Measurements from ENCODE around the gene HDGF. TPM values are rescaled to one million over a fixed set of nuclear protein-coding genes. Genes with fewer than 3 reads are reported as not detected.
A peak's percentile ranks its signal among the peaks of the same experiment; 100 is the strongest.

The HDGF gene
- total RNA-seq, 1 donor from 2014 or later: 176 TPM

- DNase-seq (ENCODE audit: low spot score in 2 of 2, unreplicated experiment in 2 of 2): no peak
- TF ChIP-seq, protein P1, sequence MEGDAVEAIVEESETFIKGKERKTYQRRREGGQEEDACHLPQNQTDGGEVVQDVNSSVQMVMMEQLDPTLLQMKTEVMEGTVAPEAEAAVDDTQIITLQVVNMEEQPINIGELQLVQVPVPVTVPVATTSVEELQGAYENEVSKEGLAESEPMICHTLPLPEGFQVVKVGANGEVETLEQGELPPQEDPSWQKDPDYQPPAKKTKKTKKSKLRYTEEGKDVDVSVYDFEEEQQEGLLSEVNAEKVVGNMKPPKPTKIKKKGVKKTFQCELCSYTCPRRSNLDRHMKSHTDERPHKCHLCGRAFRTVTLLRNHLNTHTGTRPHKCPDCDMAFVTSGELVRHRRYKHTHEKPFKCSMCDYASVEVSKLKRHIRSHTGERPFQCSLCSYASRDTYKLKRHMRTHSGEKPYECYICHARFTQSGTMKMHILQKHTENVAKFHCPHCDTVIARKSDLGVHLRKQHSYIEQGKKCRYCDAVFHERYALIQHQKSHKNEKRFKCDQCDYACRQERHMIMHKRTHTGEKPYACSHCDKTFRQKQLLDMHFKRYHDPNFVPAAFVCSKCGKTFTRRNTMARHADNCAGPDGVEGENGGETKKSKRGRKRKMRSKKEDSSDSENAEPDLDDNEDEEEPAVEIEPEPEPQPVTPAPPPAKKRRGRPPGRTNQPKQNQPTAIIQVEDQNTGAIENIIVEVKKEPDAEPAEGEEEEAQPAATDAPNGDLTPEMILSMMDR (IDR thresholded peaks at IDR 0.05; ENCODE audit: unreplicated experiment): no peak
- peaks cover 16% of the 10 kb centered on the region for H3K36me3 Mint-ChIP-seq
- H3K4me3 Mint-ChIP-seq: no peak overlapping the region
- H3K4me1 Mint-ChIP-seq: peaks cover 55% of the 10 kb centered on the region
- H3K27me3 Mint-ChIP-seq (ENCODE audit: low read depth): no peaks in the 10 kb centered on the region
- H3K27ac Mint-ChIP-seq: peak overlapping the region; percentile 100
- H3K9me3 Mint-ChIP-seq: no peaks in the 10 kb centered on the region
Measured at GRCh38 chr1:156744344-156744743, 7.1 kb downstream of the HDGF start.

DNA sequence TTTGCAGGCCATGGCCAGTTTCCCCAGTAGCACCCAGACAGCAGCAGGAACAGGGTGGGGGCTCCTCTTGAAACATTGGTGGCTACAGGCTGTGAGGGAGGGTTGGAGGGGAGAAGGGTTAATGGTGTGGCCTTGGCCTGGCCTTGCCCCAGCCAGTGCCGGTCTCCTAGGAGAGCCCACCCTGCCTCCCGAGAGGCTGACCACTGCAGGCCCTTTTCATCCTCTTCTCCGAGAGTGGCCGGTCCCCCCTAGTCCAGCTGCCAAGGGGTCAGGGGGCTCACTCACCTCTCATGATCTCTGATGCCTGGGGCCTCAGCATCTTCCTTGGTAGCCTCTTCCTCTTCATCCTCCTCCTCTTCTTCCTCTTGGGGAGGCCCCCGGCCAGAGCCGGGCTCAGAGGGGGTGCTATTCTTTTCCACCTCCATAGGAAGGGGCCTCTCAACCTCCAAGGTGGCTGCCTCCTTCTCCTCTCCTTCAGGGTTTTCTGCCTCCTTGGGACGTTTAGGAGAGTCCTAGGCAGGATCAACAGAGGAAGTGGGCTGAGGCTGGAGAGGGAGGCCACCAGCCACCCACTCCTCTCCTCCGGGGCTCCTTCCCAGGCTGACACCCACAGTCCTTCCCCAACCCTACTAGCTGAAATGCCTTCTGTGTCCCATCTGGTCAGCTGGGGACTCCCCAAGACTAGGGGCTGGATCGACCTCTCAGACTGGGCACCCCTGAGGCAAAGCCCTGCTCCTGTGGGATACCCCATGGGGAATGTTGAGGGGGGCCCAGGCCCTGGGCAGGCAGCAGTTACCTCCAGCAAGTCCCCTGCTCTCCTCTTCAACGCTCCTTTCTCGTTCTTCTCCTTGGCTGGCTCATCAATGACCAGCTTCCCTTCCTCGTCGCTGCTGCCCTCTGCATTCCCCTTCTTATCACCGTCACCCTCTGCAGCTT lies 7.8 kb downstream of the HDGF start:
- TF ChIP-seq, protein P1 (IDR thresholded peaks at IDR 0.05; ENCODE audit: unreplicated experiment): no peak
- Mint-ChIP-seq H3K27me3 (ENCODE audit: low read depth) (no peaks in the 10 kb centered on the region), H3K36me3 (peaks cover 16% of the 10 kb centered on the region), H3K27ac (peak overlapping the region; percentile 67), H3K4me1 (peaks cover 48% of the 10 kb centered on the region), H3K9me3 (no peaks in the 10 kb centered on the region), H3K4me3 (no peak overlapping the region)
- no peak for DNase-seq (ENCODE audit: low spot score in 2 of 2, unreplicated experiment in 2 of 2)

DNA sequence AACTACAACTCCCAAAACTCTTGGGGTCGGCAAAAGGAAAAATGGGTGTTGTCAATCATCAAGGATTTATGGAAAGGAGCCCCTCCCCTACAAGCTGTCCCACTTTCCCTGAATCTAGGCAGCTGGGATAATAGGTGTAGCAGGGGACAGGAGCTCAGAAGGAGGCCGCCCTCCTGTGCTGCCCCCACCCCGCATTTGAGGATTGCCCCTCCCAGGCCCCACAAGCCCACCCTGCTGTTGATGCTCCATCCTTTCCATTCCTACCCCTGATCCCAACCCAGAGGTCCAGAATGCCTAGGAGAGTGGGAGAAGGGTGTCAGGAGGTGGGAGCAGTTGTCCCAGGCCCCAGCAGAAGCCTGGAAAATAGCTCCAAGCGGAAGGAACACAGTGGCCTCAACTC lies 8.7 kb downstream of the HDGF start:
- Mint-ChIP-seq H3K4me3 (no peak overlapping the region), H3K4me1 (peaks cover 40% of the 10 kb centered on the region), H3K27me3 (ENCODE audit: low read depth) (no peaks in the 10 kb centered on the region), H3K27ac (peak overlapping the region; percentile 67), H3K36me3 (peaks cover 22% of the 10 kb centered on the region), H3K9me3 (no peaks in the 10 kb centered on the region)
- TF ChIP-seq, protein P1 (IDR thresholded peaks at IDR 0.05; ENCODE audit: unreplicated experiment): no peak
- DNase-seq (ENCODE audit: low spot score in 2 of 2, unreplicated experiment in 2 of 2): no peak

- no peaks in the 10 kb centered on the region for H3K27me3 Mint-ChIP-seq (ENCODE audit: low read depth)
Measured at GRCh38 chr1:156742017-156742416, 9.5 kb downstream of the HDGF start.

GRCh38 chr1:156741481-156741983 lies 9.9 kb downstream of the HDGF start:
- DNase-seq (ENCODE audit: low spot score in 2 of 2, unreplicated experiment in 2 of 2): no peak
- H3K27ac Mint-ChIP-seq: peak overlapping the region; percentile 100
- H3K4me1 Mint-ChIP-seq: peaks cover 31% of the 10 kb centered on the region
- no peaks in the 10 kb centered on the region for H3K9me3 Mint-ChIP-seq
- peaks cover 22% of the 10 kb centered on the region for H3K36me3 Mint-ChIP-seq
- TF ChIP-seq, protein P1 (IDR thresholded peaks at IDR 0.05; ENCODE audit: unreplicated experiment): no peak
- H3K27me3 Mint-ChIP-seq (ENCODE audit: low read depth): no peaks in the 10 kb centered on the region
- H3K4me3 Mint-ChIP-seq: peak overlapping the region; percentile 97

More at GRCh38 chr1:156742017-156742416, 9.5 kb downstream of the HDGF start:
- no peak for DNase-seq (ENCODE audit: low spot score in 2 of 2, unreplicated experiment in 2 of 2)
- Mint-ChIP-seq H3K36me3 (peaks cover 22% of the 10 kb centered on the region), H3K27ac (peak overlapping the region; percentile 100), H3K9me3 (no peaks in the 10 kb centered on the region), H3K4me1 (peaks cover 33% of the 10 kb centered on the region), H3K4me3 (peak overlapping the region; percentile 97)
- TF ChIP-seq, protein P1 (IDR thresholded peaks at IDR 0.05; ENCODE audit: unreplicated experiment): no peak
